NCI-H2196 (cell line): ENCODE data around the gene MPP1.

Experiments
- DNase-seq: peaks from one replicate; lab custom pipeline; 2025; ENCODE audit not compliant: unreplicated experiment; lab: John Stamatoyannopoulos, UW

MPP1 gene

DNA sequence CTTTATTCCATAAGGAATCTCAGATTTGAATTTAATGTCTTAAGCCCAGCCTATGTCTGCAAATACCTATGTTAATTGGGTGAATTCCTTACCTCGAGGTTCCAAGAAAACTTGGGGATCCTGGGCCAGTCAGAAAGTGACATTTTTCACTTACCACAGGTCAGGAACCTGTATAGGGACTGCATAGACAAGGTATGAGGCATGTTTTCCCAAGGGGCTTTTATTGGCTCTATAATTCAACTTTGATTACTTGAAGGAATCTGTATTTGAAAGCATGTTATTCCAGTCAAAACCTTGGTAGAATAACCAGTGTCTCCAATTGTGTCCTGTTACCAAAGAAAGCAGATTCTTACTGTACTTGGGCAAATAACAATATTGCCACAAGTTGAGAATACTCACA lies 8.5 kb upstream of the MPP1 start:
- no peak for DNase-seq

GRCh38 chrX:154812341-154813101 lies 7.2 kb upstream of the MPP1 start:
- DNase-seq = no peak

GRCh38 chrX:154809939-154810665 lies 4.8 kb upstream of the MPP1 start:
- DNase-seq = no peak

DNA sequence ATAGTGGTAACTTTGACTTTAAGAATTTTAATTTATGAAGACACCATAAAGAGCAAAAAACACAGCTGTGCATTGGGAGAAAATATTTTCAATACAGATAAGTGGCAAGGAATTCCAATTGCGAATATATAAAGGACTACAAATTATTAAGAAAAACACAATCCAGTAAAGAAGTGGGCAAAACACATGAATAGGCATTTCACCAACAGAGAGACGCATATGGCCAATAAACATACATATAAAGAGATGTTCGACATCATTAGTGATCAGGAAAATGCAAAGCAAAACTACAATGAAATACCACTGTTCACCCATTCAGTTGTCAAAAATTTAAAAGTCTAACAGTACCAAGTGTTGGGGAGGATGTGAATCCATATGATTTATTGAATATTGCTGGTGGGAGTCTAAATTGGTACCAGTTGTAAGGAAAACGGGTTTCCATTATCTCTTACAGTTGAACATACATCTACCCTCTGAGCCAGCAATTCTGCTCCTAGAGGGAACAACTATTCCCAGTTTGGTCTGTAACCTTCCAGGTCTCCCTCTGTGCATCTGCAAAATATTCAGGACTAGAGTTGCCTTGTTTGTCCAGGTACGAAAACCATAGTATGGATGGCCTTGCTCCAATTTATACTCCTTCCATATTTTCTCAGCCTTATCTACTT lies 1.7 kb upstream of the MPP1 start:
- DNase-seq = no peak

GRCh38 chrX:154805696-154806091 lies 409 bp upstream of the MPP1 start:
- DNase-seq = no peak

DNA sequence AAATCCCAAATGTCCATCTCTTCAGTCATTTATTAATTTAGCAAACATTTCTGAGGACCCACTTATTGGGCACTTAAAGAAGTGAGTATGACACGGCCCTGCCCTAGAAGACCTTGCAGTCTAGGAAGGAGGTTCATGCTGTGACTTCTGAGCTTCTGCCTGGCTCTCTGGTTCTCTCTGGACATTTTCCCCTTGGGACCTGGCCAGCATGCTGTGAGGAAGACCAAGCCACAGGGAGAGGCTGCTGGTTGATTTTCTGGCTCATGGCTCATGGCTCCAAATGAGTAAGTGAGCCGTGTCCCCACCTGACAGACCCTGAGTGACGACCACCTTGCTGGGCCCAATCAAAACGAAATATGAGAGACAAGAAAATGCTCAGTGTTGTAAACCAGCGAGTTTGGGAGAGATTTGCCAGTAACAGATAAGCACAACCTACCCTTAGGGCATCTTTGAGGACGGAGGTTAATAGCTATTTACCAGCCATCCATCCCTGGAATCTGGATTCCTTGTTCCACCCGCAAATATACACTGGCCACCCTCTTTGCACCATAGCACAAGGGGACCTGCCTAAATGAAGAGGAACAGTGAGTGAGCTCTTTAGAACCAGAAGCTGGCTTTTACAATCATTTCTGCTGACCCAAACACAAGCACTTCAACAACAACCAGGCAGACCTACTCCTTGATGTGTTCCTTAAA lies 876 bp downstream of the MPP1 start:
- no peak for DNase-seq

GRCh38 chrX:154802947-154803346 lies 2.3 kb downstream of the MPP1 start:
- DNase-seq = no peak

GRCh38 chrX:154800478-154801210 lies 4.6 kb downstream of the MPP1 start:
- no peak for DNase-seq

DNA sequence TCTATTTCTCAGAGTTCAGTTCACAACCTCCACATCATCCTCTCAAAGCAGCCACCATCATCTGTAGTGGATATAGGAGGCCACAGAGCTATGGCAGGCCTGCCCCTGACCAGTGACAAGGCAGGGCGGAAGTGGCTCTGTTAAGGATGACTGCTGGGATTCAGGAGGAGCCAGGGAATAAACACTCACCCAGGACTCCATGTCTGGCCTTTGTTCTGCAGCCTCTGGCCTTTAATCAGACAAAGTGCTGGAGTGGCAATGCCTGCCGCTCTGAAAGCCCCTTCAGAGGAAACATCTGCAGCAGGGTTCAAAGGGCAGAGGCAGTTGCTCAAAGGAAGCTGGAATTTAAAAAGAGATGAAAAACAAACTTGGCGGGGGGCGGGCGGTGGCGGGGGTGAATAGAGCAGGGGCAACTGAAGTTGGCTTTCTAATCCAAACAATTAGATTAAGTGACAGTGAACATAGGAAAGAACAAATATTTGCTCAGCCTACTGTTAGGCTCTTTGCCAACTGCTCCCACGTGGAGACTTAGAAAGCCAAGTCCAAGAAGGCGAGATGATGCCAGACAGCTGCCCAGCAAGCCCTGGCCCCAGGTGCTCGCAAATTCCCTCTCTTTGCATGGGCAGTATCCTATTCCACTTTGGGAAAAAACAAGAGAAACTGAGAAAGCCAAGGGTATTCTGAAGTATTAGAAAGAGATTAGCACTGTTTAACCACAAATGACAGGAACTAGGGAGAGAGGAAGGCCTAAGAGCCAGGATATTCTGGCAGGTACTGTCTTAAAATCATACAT lies 5.5 kb downstream of the MPP1 start:
- DNase-seq = peak; percentile 84

GRCh38 chrX:154797006-154797405 lies 8.3 kb downstream of the MPP1 start:
- no peak for DNase-seq

DNA sequence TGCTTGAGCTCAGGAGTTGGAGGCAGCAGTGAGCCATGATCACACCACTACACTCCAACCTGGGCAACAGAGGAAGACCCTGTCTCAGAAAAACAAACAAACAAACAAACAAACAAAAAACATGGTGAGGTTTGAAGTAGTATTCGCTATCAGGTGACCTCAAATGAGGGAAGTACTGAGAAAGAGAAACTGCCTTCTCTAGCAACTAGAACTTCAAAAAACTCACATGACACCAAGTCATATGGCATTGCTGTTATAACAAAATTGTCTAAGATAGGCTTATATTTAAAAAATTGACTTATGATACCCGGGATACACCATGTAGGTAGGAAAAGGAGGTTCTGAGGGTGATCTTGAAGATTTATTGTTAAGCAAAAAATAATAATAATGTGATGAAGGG lies 10.3 kb downstream of the MPP1 start:
- DNase-seq = no peak

DNA sequence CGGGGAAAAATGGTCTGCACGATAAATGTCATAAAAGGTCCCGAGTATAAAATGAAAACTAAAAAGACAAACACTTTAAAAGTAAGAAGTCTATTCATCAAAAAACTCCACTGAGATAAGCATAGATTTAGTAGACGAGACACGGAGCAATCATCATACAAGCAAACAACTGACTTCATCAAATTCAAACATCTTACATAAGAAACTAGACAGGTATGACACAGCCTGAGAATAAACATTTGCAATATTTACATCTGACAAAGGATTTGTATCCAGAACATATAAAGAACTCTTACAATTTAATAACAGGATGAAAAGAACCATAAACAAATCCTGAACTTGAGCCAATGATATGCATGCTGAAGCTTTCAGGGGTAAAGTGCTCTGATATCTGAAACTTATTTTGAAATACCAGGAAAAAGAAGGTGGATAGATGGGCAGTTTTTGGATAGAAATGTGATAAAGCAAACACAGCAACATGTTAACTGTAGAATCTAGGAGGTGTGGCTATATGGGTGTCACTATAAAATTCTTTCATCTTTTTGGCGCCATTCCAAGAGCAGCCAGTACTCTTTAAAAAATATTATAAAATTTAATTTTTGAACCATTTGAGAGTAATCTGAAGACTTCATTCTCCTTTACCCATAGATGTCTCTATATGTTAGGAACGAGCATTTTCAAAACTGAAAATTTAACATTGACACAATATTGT lies 12.0 kb downstream of the MPP1 start:
- DNase-seq = no peak

DNA sequence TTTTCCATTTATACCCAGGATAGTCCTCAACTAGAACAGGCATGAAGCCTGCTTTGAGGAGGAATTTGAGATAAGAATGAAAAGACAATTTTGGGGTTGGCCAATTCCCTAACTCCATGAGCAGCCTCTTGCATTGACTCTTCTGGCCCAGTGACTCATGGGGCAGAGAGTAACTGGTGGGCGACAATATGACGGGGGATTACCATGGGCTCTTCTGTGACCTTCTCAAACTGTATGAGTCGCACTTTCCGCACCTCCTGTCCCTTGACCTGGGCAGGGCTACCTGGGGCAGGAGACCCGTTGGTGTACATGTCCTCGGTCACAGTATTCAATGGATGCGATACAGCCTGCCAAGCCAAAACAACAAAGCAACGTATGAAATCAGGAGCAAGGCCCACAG lies 13.3 kb downstream of the MPP1 start:
- no peak for DNase-seq

DNA sequence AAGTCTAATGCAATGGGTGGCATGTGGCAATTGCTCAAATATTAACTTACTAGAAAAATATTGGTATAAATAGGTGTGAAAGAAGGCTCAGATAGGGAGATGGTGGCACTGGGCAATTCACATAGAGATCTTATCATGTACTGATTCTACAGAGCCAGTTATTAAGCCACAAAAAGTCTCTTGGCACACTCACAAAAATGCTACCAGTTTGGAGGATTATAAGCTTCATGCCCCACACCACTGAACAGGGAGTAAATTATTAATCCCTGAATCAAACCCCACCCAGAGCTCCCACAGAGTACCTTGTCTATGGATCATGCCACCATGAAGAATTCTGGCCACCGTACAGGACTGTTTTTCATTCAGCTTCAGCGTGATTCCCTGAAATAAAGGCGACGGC lies 13.8 kb downstream of the MPP1 start:
- no peak for DNase-seq

- no peak for DNase-seq
Observed at GRCh38 chrX:154785716-154786115, 19.6 kb downstream of the MPP1 start.

- no peak for DNase-seq
Observed at GRCh38 chrX:154784149-154784995, 20.9 kb downstream of the MPP1 start.

DNA sequence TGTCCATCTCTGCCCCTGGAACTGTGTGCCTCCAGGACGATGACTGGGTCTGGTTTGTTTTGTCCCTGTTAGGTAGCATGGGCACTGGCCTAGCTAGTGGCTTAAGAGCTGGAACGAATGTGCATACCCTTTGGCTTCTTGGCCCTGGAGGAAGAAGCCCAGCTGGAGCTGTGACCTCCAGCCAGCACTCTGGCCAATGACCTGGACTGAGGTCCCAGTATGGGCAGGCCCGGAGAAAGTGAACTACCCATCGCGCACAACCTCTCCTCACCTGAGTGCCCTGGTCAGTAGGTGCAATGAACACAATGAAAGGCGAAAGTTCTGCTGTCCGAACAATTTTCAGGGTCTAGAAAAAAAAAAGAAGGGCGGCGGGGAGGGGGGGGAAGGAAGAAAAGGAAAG lies 24.3 kb downstream of the MPP1 start:
- no peak for DNase-seq

GRCh38 chrX:154779261-154779660 lies 26.0 kb downstream of the MPP1 start:
- no peak for DNase-seq

DNA sequence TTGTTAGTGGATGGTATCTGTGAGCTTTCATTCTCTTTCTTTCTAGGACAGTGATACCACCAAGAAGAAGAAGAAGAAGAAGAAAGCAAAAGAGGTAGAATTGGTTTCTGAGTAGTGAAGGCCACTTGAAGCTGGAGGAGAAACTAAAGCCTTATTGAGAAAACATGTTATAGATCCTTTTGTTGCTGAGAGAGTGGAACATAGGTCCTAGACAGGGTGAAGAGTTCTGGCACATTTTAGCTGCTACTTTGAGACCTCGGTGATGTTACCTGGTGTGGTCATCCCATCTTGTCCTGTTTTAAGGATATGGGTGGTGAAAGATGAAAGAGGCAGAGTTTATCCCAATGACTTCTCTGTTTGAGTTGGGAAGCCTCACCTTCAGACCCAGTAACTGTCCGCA lies 28.5 kb downstream of the MPP1 start:
- no peak for DNase-seq
